HUES48 (cell line): Measurements from ENCODE around the gene RGS9.

ENCODE experiments used
- H3K27ac ChIP-seq: one replicate; pipeline ENCODE4 v1.7.0; 2013; ENCODE audit warnings: low read depth, low read length, inconsistent platforms
- H3K27me3 ChIP-seq: 2 replicates; pipeline ENCODE4 v1.6.1; 2013; ENCODE audit warnings: mild to moderate bottlenecking, low read length; ENCODE audit not compliant: control insufficient read depth, insufficient read depth
- H3K36me3 ChIP-seq: 2 replicates; pipeline ENCODE4 v1.6.1; 2013; ENCODE audit warnings: low read length; ENCODE audit not compliant: control insufficient read depth, insufficient read depth
- H3K4me1 ChIP-seq: 2 replicates; pipeline ENCODE4 v1.6.1; 2013; ENCODE audit warnings: mild to moderate bottlenecking, low read length; ENCODE audit not compliant: control insufficient read depth, insufficient read depth
- H3K4me3 ChIP-seq: 2 replicates; pipeline ENCODE4 v1.5.1; 2013; ENCODE audit warnings: mild to moderate bottlenecking, low read depth, low read length
- H3K9ac ChIP-seq: 2 replicates; pipeline ENCODE4 v1.6.1; 2013; ENCODE audit warnings: mild to moderate bottlenecking, low read depth, low read length, moderate library complexity
- H3K9me3 ChIP-seq: 2 replicates; pipeline ENCODE4 v1.6.1; 2013; ENCODE audit warnings: low read length; ENCODE audit not compliant: control insufficient read depth, insufficient read depth

Gene RGS9

GRCh38 chr17:65100316-65101140, 36.6 kb upstream of the RGS9 start:
- peak overlapping the region; percentile 48; the same call in 1 of the 2 replicates for H3K9ac ChIP-seq
- peaks cover 7% of the 10 kb centered on the region; the same call in 1 of the 2 replicates for H3K4me1 ChIP-seq
- H3K4me3 ChIP-seq: peak overlapping the region; percentile 56
- H3K27ac ChIP-seq: no peak overlapping the region
- no peaks in the 10 kb centered on the region for H3K27me3 ChIP-seq
- H3K9me3 ChIP-seq: no peaks in the 10 kb centered on the region
- H3K36me3 ChIP-seq: no peaks in the 10 kb centered on the region

GRCh38 chr17:65101371-65101770, 35.8 kb upstream of the RGS9 start:
- H3K27ac ChIP-seq: no peak overlapping the region
- peaks cover 7% of the 10 kb centered on the region; the same call in 1 of the 2 replicates for H3K4me1 ChIP-seq
- no peak overlapping the region for H3K9ac ChIP-seq
- H3K9me3 ChIP-seq: no peaks in the 10 kb centered on the region
- no peaks in the 10 kb centered on the region for H3K36me3 ChIP-seq
- peak overlapping the region; percentile 56 for H3K4me3 ChIP-seq
- no peaks in the 10 kb centered on the region for H3K27me3 ChIP-seq

- Histone ChIP-seq H3K27me3 (no peaks in the 10 kb centered on the region), H3K9ac (no peak overlapping the region), H3K9me3 (no peaks in the 10 kb centered on the region), H3K4me3 (no peak overlapping the region), H3K27ac (no peak overlapping the region), H3K36me3 (no peaks in the 10 kb centered on the region), H3K4me1 (peaks cover 7% of the 10 kb centered on the region; the same call in 1 of the 2 replicates)
Observed at GRCh38 chr17:65102235-65102634, 34.9 kb upstream of the RGS9 start.

GRCh38 chr17:65102788-65103187, 34.4 kb upstream of the RGS9 start:
- Histone ChIP-seq H3K27me3 (no peaks in the 10 kb centered on the region), H3K4me1 (peaks cover 7% of the 10 kb centered on the region; the same call in 1 of the 2 replicates), H3K9me3 (no peaks in the 10 kb centered on the region), H3K4me3 (no peak overlapping the region), H3K36me3 (no peaks in the 10 kb centered on the region), H3K27ac (no peak overlapping the region), H3K9ac (no peak overlapping the region)

- no peak overlapping the region for H3K4me3 ChIP-seq
- H3K27me3 ChIP-seq: no peaks in the 10 kb centered on the region
- no peaks in the 10 kb centered on the region for H3K9me3 ChIP-seq
- H3K4me1 ChIP-seq: peaks cover 7% of the 10 kb centered on the region; the same call in 1 of the 2 replicates
- H3K9ac ChIP-seq: no peak overlapping the region
- no peaks in the 10 kb centered on the region for H3K36me3 ChIP-seq
- H3K27ac ChIP-seq: no peak overlapping the region
Observed at GRCh38 chr17:65103431-65103830, 33.7 kb upstream of the RGS9 start.

- Histone ChIP-seq H3K4me1 (peaks cover 7% of the 10 kb centered on the region; the same call in 1 of the 2 replicates), H3K9me3 (no peaks in the 10 kb centered on the region), H3K27ac (no peak overlapping the region), H3K4me3 (no peak overlapping the region), H3K27me3 (no peaks in the 10 kb centered on the region), H3K36me3 (no peaks in the 10 kb centered on the region), H3K9ac (no peak overlapping the region)
Observed at GRCh38 chr17:65103896-65104295, 33.3 kb upstream of the RGS9 start.

GRCh38 chr17:65104541-65104940, 32.6 kb upstream of the RGS9 start:
- H3K36me3 ChIP-seq: no peaks in the 10 kb centered on the region
- H3K9ac ChIP-seq: no peak overlapping the region
- H3K4me1 ChIP-seq: peaks cover 7% of the 10 kb centered on the region; the same call in 1 of the 2 replicates
- no peak overlapping the region for H3K27ac ChIP-seq
- no peaks in the 10 kb centered on the region for H3K27me3 ChIP-seq
- no peaks in the 10 kb centered on the region for H3K9me3 ChIP-seq
- no peak overlapping the region for H3K4me3 ChIP-seq

DNA sequence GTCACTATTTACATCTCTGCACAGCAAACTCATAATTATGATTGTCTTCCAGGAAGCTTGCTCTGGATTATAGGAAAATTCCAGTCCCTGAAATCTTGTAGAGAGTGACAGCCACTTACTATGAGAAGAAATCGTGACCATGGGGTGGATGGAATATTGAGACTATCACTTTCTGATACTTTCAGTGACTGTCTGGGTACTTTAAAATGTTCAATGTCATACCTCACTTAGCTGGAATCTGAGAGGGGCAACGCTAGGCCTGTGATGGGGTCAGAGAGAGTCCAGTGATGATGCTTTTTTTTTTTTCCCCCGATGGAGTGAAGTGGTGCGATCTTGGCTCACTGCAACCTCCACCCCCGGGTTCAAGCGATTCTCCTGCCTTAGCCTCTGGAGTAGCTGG, 32.2 kb upstream of the RGS9 start:
- Histone ChIP-seq H3K9ac (no peak overlapping the region), H3K4me1 (peaks cover 7% of the 10 kb centered on the region; the same call in 1 of the 2 replicates), H3K27ac (no peak overlapping the region), H3K9me3 (no peaks in the 10 kb centered on the region), H3K4me3 (no peak overlapping the region), H3K36me3 (no peaks in the 10 kb centered on the region), H3K27me3 (no peaks in the 10 kb centered on the region)

- H3K27ac ChIP-seq: no peak overlapping the region
- H3K4me3 ChIP-seq: no peak overlapping the region
- H3K9ac ChIP-seq: no peak overlapping the region
- no peaks in the 10 kb centered on the region for H3K9me3 ChIP-seq
- no peaks in the 10 kb centered on the region for H3K27me3 ChIP-seq
- H3K4me1 ChIP-seq: no peaks in the 10 kb centered on the region
- no peaks in the 10 kb centered on the region for H3K36me3 ChIP-seq
Observed at GRCh38 chr17:65108152-65108551, 29.0 kb upstream of the RGS9 start.

- Histone ChIP-seq H3K27me3 (no peaks in the 10 kb centered on the region), H3K36me3 (no peaks in the 10 kb centered on the region), H3K4me1 (no peaks in the 10 kb centered on the region), H3K27ac (no peak overlapping the region), H3K9me3 (no peaks in the 10 kb centered on the region), H3K4me3 (no peak overlapping the region), H3K9ac (no peak overlapping the region)
Observed at GRCh38 chr17:65109543-65109942, 27.6 kb upstream of the RGS9 start.

DNA sequence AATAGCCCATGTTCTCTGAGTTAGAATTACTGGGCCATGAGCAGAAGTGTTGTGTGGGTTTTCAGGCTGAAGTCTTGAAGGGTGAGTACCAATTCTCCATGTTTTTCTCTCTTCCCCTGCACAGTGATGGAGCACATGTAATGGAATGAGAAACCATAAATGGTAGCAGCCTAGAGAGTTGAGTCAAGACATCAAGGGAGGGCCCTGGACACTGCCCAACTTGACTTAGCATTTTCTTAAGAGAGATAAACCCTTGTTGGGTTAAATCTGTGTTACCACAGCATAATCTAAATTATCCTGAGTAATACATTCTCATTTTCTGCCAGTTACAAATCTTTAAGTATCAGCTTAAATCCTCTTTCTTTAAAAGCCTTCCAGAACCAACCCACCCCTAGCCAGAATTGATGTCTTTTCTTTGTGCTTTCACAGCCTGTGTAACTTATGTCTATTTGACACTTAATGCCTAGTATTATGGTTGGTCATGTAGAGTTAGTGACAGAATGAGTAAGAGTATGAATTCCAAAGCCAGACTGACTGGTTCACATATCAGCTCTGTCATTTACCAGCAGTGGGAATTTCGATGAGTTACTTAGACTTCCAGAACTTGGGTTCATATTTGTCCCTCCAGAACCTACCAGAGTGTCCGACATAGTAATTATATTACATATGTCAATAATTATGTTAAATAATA, 27.0 kb upstream of the RGS9 start:
- H3K27ac ChIP-seq: no peak overlapping the region
- no peaks in the 10 kb centered on the region for H3K27me3 ChIP-seq
- no peak overlapping the region for H3K9ac ChIP-seq
- H3K4me1 ChIP-seq: no peaks in the 10 kb centered on the region
- H3K4me3 ChIP-seq: no peak overlapping the region
- no peaks in the 10 kb centered on the region for H3K36me3 ChIP-seq
- H3K9me3 ChIP-seq: no peaks in the 10 kb centered on the region
